DMS79 treated with DMSO at 0.1 percent for 48 hours (cell line): ENCODE data around the gene MACROD2.
"Not testable (repeated sequence)": the region's sequence is repeated elsewhere in the genome, so short reads cannot be mapped to it uniquely, and the experiment has no call there.

Experiments
- DNase-seq: peaks from one replicate; lab custom pipeline; 2025; lab: John Stamatoyannopoulos, UW

Gene MACROD2

GRCh38 chr20:15523400-15523799 is 1528.1 kb downstream of the MACROD2 start:
- DNase-seq: no peak

GRCh38 chr20:15528391-15529111 is 1533.2 kb downstream of the MACROD2 start:
- no peak for DNase-seq

GRCh38 chr20:15535863-15536262 is 1540.5 kb downstream of the MACROD2 start:
- no peak for DNase-seq

- DNase-seq: not testable (repeated sequence)
Observed at GRCh38 chr20:15537200-15537599, 1541.9 kb downstream of the MACROD2 start.

GRCh38 chr20:15542655-15543054 is 1547.3 kb downstream of the MACROD2 start:
- no peak for DNase-seq

DNA sequence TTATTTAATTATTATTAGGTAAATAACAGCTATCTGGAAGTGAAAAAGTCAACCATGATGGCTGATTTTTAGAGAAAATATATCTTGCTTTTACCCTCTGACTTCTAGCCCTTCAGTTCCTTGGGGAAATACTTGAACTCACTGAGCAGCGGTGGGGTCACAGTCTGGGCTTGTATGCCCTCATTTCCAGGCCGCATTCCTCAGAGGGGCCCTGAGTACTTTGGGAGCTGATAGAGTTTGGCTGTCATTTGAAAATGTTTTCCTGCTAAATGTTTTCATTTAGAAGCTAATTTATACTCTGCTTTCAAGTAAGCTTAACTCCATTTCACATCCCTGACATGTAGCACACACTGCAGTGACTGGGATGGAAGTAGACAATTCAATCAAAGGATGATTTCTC is 1549.4 kb downstream of the MACROD2 start:
- DNase-seq: no peak

DNA sequence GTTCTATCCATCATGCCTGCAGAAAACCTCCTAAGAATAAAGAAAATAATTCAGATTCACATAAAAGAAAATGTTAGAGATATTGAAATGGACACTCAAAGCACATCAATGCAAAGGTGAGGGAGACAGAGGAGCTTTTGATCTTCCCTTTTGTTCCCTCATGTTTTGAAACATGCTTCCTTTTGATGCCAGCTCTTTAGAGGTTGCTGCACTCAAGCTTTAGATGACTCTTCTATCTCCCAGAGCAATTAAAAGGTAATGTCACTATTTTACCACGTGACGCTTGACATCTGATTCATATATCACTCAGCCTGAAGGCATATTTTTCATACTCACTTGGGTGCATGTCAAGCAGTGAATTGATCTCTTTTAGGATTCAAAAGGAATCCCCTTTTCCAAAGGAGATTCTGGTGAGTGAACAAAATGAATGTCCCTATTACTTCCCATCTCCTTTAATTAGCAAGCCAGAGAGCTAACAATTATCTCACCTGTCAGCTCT is 1551.3 kb downstream of the MACROD2 start:
- DNase-seq: no peak

DNA sequence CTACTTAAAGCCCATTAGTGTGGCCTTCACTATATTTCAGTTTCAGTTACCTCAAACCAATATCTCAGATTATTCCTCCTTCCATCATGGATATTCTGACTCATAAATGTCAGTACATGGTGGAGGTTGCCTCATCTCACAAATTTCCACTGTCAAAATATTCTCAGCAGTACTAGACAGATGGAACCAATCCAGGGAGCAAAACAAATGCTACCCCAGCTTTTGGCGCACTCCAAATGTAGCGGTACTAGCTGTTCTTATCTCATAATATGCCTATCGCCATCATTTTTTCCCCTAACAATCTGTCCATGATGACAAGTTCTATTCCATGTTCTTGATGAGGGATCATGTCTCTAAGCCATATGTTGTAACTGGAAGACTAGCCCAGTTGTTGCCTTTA is 1551.8 kb downstream of the MACROD2 start:
- DNase-seq: no peak

GRCh38 chr20:15550116-15550870 is 1555.0 kb downstream of the MACROD2 start:
- no peak for DNase-seq

DNA sequence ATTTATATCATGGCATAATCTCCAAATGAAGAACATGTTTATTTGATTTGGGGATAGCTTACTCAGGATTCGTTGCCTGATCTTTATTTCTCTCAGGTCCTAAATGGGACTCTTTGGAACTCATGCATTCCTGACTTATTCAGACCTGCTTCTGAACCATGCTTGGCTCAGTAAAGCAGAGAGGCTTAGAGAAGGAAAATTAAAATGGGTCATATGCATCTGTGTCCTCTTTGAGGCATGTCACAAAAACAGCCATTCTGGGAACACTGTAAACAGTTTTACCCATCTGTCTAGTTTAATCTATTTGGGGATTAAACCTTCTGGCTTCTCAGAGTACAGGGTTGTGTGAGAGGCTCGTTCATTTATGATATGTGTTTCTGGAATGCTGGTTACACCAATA is 1560.6 kb downstream of the MACROD2 start:
- DNase-seq: no peak

DNA sequence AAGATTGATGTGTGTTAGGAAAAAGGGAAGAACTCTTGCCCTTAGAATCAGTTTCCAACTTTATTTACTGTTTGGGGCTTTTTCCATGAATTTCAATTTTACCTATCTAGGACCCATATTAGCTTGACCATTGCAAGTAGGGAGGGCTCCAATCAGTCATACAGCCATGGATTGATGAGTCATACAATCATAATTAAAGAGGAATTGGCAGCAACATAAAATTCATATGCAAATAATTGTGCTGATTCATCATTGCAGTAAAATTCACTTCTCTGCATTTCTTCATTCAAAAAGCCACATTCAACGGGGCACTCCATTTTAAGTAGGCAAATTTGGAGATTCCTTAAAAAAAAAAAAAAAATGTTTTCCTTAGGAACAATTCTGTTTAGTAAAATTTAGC is 1561.6 kb downstream of the MACROD2 start:
- DNase-seq: no peak

- no peak for DNase-seq
Observed at GRCh38 chr20:15561070-15561569, 1565.8 kb downstream of the MACROD2 start.

GRCh38 chr20:15561707-15562404 is 1566.5 kb downstream of the MACROD2 start:
- no peak for DNase-seq

- no peak for DNase-seq
Observed at GRCh38 chr20:15563836-15564235, 1568.5 kb downstream of the MACROD2 start.

- no peak for DNase-seq
Observed at GRCh38 chr20:15564981-15565380, 1569.7 kb downstream of the MACROD2 start.

DNA sequence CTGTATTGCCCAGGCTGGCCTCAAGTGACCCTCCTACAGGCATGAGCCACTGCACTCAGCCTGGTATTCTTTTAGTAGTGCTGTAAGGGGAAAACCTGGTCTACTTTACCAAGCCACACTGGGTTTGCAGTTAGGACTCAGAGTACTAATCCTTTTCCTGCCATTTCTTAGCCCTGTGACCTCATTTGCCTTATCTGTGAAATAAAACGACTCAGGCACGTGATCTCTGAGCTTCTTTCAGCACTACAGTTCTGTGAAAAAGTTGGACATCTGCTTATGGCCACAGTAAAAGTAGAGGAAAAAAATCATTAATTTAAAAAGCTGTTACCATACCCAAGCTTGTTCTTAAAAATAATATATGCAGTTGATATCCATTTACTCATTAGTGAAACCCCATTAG is 1570.5 kb downstream of the MACROD2 start:
- DNase-seq: no peak

DNA sequence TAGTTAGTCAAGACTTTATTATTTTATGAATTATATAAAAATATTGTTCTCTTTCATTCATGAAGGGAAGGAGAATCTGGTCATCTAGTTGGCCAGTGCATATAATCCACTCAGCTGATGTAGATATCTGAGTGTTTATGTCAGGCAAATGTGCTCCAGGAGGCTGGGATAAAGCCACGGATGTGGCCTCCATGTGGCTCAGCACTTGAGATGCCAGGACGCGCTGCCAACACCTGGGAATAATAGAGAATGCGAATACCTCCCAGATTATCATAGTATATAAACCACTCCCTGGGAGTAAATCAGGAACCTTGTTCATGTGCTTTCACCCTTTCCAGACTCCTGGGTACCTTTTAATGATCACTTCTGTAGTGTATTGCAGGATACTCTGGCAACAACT is 1571.9 kb downstream of the MACROD2 start:
- no peak for DNase-seq

DNA sequence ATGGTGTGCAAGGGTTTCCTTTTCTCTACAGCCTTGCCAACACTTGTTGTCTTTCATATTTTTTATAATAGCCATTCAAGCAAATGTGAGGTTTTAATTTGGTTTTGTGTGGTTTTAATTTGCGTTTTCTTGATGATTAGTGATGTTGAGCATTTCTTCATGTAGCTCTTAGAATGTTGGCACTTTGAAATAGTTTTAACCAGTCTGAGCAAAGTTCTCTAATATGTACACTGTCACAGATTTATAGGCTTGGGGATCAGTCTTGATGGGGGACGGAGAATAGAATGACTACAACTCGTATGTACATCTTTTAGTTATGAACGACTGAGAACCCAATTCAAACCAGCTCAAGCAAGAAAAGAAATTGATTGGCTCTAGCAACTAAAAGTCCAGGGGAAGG is 1574.8 kb downstream of the MACROD2 start:
- no peak for DNase-seq

GRCh38 chr20:15571056-15571455 is 1575.7 kb downstream of the MACROD2 start:
- no peak for DNase-seq

DNA sequence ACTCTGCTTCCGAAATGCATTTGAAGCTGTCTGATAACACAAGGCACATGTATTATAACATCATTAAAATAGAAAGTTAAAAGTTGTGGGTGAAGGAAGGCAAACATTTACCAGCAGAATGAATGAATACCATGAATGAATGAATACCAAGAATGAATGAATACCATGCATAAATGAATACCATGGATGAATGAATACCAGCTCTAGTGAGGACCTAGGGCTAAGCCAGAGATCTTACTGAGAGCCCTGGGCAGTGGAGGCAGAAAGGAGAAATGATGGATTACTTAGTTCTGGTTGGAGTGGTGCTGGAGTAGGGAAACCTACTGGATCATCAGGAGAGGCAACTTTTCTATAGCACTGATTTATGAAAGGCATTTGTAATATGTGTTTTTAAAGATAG is 1579.9 kb downstream of the MACROD2 start:
- no peak for DNase-seq

GRCh38 chr20:15576411-15576810 is 1581.1 kb downstream of the MACROD2 start:
- DNase-seq: no peak

DNA sequence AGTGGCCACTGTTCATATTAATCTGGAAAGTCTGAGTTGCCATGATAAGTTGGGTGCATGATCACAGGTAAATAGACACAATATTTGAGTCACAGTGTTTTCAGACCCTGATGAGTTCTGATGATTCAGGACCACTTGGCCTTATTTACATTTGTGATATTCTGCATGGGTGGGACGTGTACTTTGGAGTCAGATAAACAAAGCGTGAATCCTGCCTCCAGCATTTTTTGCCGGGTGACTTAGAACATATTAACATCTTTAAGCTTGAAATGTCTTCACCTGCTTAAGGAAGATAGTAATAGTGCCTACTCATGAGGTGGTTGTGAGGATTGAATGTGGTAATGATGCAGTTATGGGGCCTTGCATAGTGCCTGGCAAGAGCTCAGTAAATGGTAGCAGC is 1582.8 kb downstream of the MACROD2 start:
- no peak for DNase-seq

GRCh38 chr20:15579688-15580087 is 1584.4 kb downstream of the MACROD2 start:
- DNase-seq: no peak
